A549 (cell line): Measurements from ENCODE around the gene KLRF1. TPM values are rescaled to one million over a fixed set of nuclear protein-coding genes. Genes with fewer than 3 reads are reported as not detected.

ENCODE experiments used
- ATAC-seq, 2 experiments: fragments of 200-7000 bp in 1 of 2; fragments of >200 bp in 1 of 2; cut with Nextera tagmentation in 1 of 2; cut with Tn5 transposase in 1 of 2; 3 replicates each; pipeline versions ENCODE4 v1.8.0 to v1.9.1; 2018 to 2020; ENCODE audit warnings: mild to moderate bottlenecking in 1 of 2, moderate library complexity in 1 of 2
- CTCF ChIA-PET: fragments of 300-600 bp; sonication (Branson Sonifier 250); formaldehyde crosslinking; extraction: SDS; loops from one replicate; lab custom pipeline; 2021; ENCODE audit warnings: antibody characterized with exemption, inconsistent platforms; lab: Yijun Ruan, JAX
- POLR2A ChIA-PET: fragments of 350-600 bp; formaldehyde crosslinking; extraction: SDS; loops from one replicate; lab custom pipeline; 2021; ENCODE audit warnings: antibody characterized with exemption, inconsistent platforms; lab: Yijun Ruan, JAX
- DNase-seq, 2 experiments: peaks; one replicate each; pipeline versions ENCODE4 v3.0.0 to v3.0.0-alpha.2; 2011 to 2016; ENCODE audit warnings: low read depth in 1 of 2, low spot score in 1 of 2
- FAIRE-seq: peaks from 2 replicates; lab custom pipeline; 2011; peaks lifted over from hg19 to GRCh38; lab: Jason Lieb, UNC
- H3K27ac ChIP-seq, 2 experiments: fragments of >200 bp; sonication (Bioruptor Twin); formaldehyde crosslinking; 3 replicates each; pipeline ENCODE4 v1.5.1; 2016 to 2017
- H3K4me1 ChIP-seq: fragments of >200 bp; sonication (Bioruptor Twin); formaldehyde crosslinking; 3 replicates; pipeline ENCODE4 v1.6.1; 2016
- H3K4me2 ChIP-seq: fragments of >200 bp; sonication (Bioruptor Twin); formaldehyde crosslinking; 3 replicates; pipeline ENCODE4 v1.6.1; 2016
- H3K4me3 ChIP-seq: fragments of >200 bp; sonication (Bioruptor Twin); formaldehyde crosslinking; 3 replicates; pipeline ENCODE4 v1.5.1; 2016
- H3K9me3 ChIP-seq: fragments of >200 bp; sonication (Bioruptor Twin); formaldehyde crosslinking; 3 replicates; pipeline ENCODE4 v1.6.1; 2016
- ATOH8 ChIP-seq: fragments of 250-450 bp; sonication (Bioruptor Pico); IDR thresholded peaks from 2 replicates; pipeline ENCODE4 v1.5.0; 2020; ENCODE audit warnings: low read depth, mild to moderate bottlenecking, moderate library complexity
- BHLHE40 ChIP-seq: IDR thresholded peaks from 2 replicates; pipeline ENCODE4 v1.6.1; 2012; ENCODE audit warnings: low read depth, low read length, inconsistent platforms
- CHD2 ChIP-seq: fragments of 150-350 bp; IDR thresholded peaks from 2 replicates; pipeline ENCODE4 v1.6.1; 2014; ENCODE audit warnings: low read length; ENCODE audit not compliant: partially characterized antibody
- EHF ChIP-seq: fragments of 250-450 bp; sonication (Bioruptor Pico); IDR thresholded peaks from 2 replicates; pipeline ENCODE4 v1.5.0; 2020; ENCODE audit warnings: mild to moderate bottlenecking
- EHMT2 ChIP-seq: fragments of 200-600 bp; sonication (generic); IDR thresholded peaks from 2 replicates; pipeline ENCODE4 v1.6.1; 2016; ENCODE audit warnings: antibody characterized with exemption, low read depth, mild to moderate bottlenecking, moderate library complexity
- ELK1 ChIP-seq: fragments of 150-350 bp; IDR thresholded peaks from 2 replicates; pipeline ENCODE4 v1.6.1; 2014; ENCODE audit warnings: low read depth, mild to moderate bottlenecking, low read length
- ESRRA ChIP-seq: fragments of 150-350 bp; IDR thresholded peaks from 2 replicates; pipeline ENCODE4 v1.6.1; 2014; ENCODE audit warnings: mild to moderate bottlenecking, low read length, borderline replicate concordance
- FOSL2 ChIP-seq, 2 experiments: fragments of 450-650 bp in 1 of 2; fragments of >200 bp in 1 of 2; sonication (Bioruptor Twin) in 1 of 2; formaldehyde crosslinking; IDR thresholded peaks; 2 replicates each; pipeline versions ENCODE4 v1.5.0 to v1.6.1; 2016 to 2020; ENCODE audit warnings: mild to moderate bottlenecking in 1 of 2, moderate library complexity in 1 of 2
- GATA3 ChIP-seq: IDR thresholded peaks from 2 replicates; pipeline ENCODE4 v1.6.1; 2012; ENCODE audit warnings: borderline replicate concordance
- HES2 ChIP-seq: fragments of >200 bp; sonication (Bioruptor Twin); formaldehyde crosslinking; IDR thresholded peaks from 2 replicates; pipeline ENCODE4 v1.6.1; 2016
- HMGXB4 ChIP-seq: fragments of 250-450 bp; sonication (Bioruptor Pico); IDR thresholded peaks from 2 replicates; pipeline ENCODE4 v1.5.0; 2021; ENCODE audit warnings: mild to moderate bottlenecking, moderate library complexity, borderline replicate concordance
- HOXA7 ChIP-seq: fragments of 250-450 bp; sonication (Bioruptor Pico); IDR thresholded peaks from 2 replicates; pipeline ENCODE4 v1.5.0; 2020; ENCODE audit warnings: mild to moderate bottlenecking, moderate library complexity
- JUNB ChIP-seq: fragments of >200 bp; sonication (Bioruptor Twin); formaldehyde crosslinking; IDR thresholded peaks from 2 replicates; pipeline ENCODE4 v1.6.1; 2016
- KDM1A ChIP-seq: fragments of 200-600 bp; sonication (generic); IDR thresholded peaks from 2 replicates; pipeline ENCODE4 v1.6.1; 2016; ENCODE audit warnings: low read depth, mild to moderate bottlenecking
- MAFK ChIP-seq: fragments of 450-650 bp; IDR thresholded peaks from 2 replicates; pipeline ENCODE4 v1.6.1; 2014; ENCODE audit not compliant: partially characterized antibody
- MAZ ChIP-seq: fragments of 150-350 bp; IDR thresholded peaks from 2 replicates; pipeline ENCODE4 v1.6.1; 2014; ENCODE audit warnings: antibody characterized with exemption, low read depth, low read length, borderline replicate concordance
- MYC ChIP-seq: IDR thresholded peaks from 2 replicates; pipeline ENCODE4 v1.6.1; 2012; ENCODE audit warnings: mild to moderate bottlenecking, inconsistent platforms, low read length, improper control_type of control experiment, borderline replicate concordance
- RCOR1 ChIP-seq: fragments of 150-350 bp; IDR thresholded peaks from 2 replicates; pipeline ENCODE4 v1.6.1; 2014; ENCODE audit warnings: antibody characterized with exemption, low read length, low read depth
- REST ChIP-seq: fragments of 200-600 bp; sonication (generic); IDR thresholded peaks from 2 replicates; pipeline ENCODE4 v1.6.1; 2016; ENCODE audit warnings: antibody characterized with exemption, mild to moderate bottlenecking, moderate library complexity
- RNF2 ChIP-seq: fragments of 200-600 bp; sonication (generic); IDR thresholded peaks from 2 replicates; pipeline ENCODE4 v1.6.1; 2016; ENCODE audit warnings: low read depth, mild to moderate bottlenecking, antibody characterized with exemption, moderate library complexity, borderline replicate concordance
- SREBF2 ChIP-seq: fragments of 450-650 bp; IDR thresholded peaks from 2 replicates; pipeline ENCODE4 v1.6.1; 2014; ENCODE audit warnings: mild to moderate bottlenecking, moderate library complexity
- TFCP2L1 ChIP-seq: fragments of 250-450 bp; sonication (Bioruptor Pico); IDR thresholded peaks from 2 replicates; pipeline ENCODE4 v1.5.0; 2021; ENCODE audit warnings: mild to moderate bottlenecking
- ZC3H11A ChIP-seq: fragments of 450-650 bp; IDR thresholded peaks from 2 replicates; pipeline ENCODE4 v1.6.1; 2014; ENCODE audit warnings: antibody characterized with exemption, mild to moderate bottlenecking
- ZFP36 ChIP-seq: fragments of 450-650 bp; IDR thresholded peaks from 2 replicates; pipeline ENCODE4 v1.6.1; 2014; ENCODE audit warnings: borderline replicate concordance; ENCODE audit not compliant: partially characterized antibody
- ZNF302 ChIP-seq: fragments of 250-450 bp; sonication (Bioruptor Pico); IDR thresholded peaks from 2 replicates; pipeline ENCODE4 v1.9.0; 2021; ENCODE audit warnings: inconsistent platforms, mild to moderate bottlenecking, moderate library complexity
- WGBS: methylation state at CpG from one replicate; pipeline ENCODE4 v1.1.6; 2017; ENCODE audit errors: missing lambda C conversion rate; 5-methylcytosine and 5-hydroxymethylcytosine counted together
- polyA plus RNA-seq, 4 experiments: library from polyadenylated mRNA; depleted of rRNA in 3 of 4; stranded (reverse); fragments of >200 nt; fragmentation: RNase III in 1 of 4; extraction: RNeasy Plus Mini Kit Qiagen cat#74134 plus additional on column Dnase treatment in 1 of 4; gene quantifications; 2 replicates in 3 of 4; 3 replicates in 1 of 4; pipeline ENCODE4 v1.2.3, GENCODE V29; 2011 to 2017

KLRF1 gene
- polyA plus RNA-seq, 2 of the 4 experiments (the other 2 are of a cell fraction): not detected

GRCh38 chr12:9856151-9856550 lies 28.9 kb downstream of the KLRF1 start:
- no peaks in the 10 kb centered on the region for H3K4me1 ChIP-seq
- no peaks in the 10 kb centered on the region for H3K9me3 ChIP-seq
- ATAC-seq (no peak), FAIRE-seq (no peak), DNase-seq (no peak)
- POLR2A ChIA-PET: no interaction called here
- TF ChIP-seq HES2: no peak
- no peak for TF ChIP-seq HMGXB4
- TF ChIP-seq REST: no peak
- TF ChIP-seq CHD2: no peak
- no peak for TF ChIP-seq ESRRA
- no peak for TF ChIP-seq EHF (CRISPR knock-in tag)
- TF ChIP-seq RNF2: no peak
- no peak for TF ChIP-seq ELK1
- TF ChIP-seq HOXA7: no peak
- no peak overlapping the region for H3K4me3 ChIP-seq
- H3K27ac ChIP-seq: no peak overlapping the region
- 87% methylated on average over 1 of the region's 1 CpG for WGBS
- H3K4me2 ChIP-seq: no peak overlapping the region
- CTCF ChIA-PET: no interaction called here

- POLR2A ChIA-PET: no interaction called here
- H3K27ac ChIP-seq: no peak overlapping the region
- no peak overlapping the region for H3K4me2 ChIP-seq
- WGBS: 29% methylated on average over 3 of the region's 3 CpGs
- DNase-seq: no peak
- no peak for ATAC-seq
- no peak overlapping the region for H3K4me3 ChIP-seq
- no peaks in the 10 kb centered on the region for H3K9me3 ChIP-seq
- no peak for FAIRE-seq
- H3K4me1 ChIP-seq: no peaks in the 10 kb centered on the region
- TF ChIP-seq TFCP2L1 (no peak), ATOH8 (CRISPR knock-in tag) (no peak), MAZ (no peak), JUNB (no peak), BHLHE40 (no peak), KDM1A (no peak), SREBF2 (no peak), EHF (CRISPR knock-in tag) (no peak), RCOR1 (no peak), MAFK (no peak), CHD2 (no peak), EHMT2 (no peak), MYC (no peak), ZNF302 (CRISPR knock-in tag) (no peak), ZFP36 (no peak), GATA3 (no peak), ZC3H11A (no peak), FOSL2 (IDR thresholded peaks at IDR 0.05) (no peak), FOSL2 (CRISPR knock-in tag; IDR thresholded peaks at IDR 0.05) (no peak)
- CTCF ChIA-PET: interaction anchor here (0.6 kb wide), 1 partner anchor 199 kb away, joined by 3 read pairs; no protein-coding TSS in a partner anchor
Observed at GRCh38 chr12:9856894-9857293, 29.6 kb downstream of the KLRF1 start.
